Neural cell (in vitro differentiated cells): ENCODE results near the gene SUGCT. TPM values are rescaled to one million over a fixed set of nuclear protein-coding genes. Genes with fewer than 3 reads are reported as not detected.

Experiments
- H2AFZ ChIP-seq: fragments of 200-600, 300-800 bp; sonication (generic), shearing (Covaris generic); 2 replicates; pipeline ENCODE4 v1.6.0; 2014; ENCODE audit warnings: low read depth, mild to moderate bottlenecking, antibody characterized with exemption, low read length, moderate library complexity
- H3F3A ChIP-seq: fragments of 200-600 bp; shearing (Covaris generic); 2 replicates; pipeline ENCODE4 v1.6.1; 2016; ENCODE audit warnings: mild to moderate bottlenecking, moderate library complexity, mixed read lengths, antibody characterized with exemption, low read length; ENCODE audit not compliant: insufficient read depth, poor library complexity, severe bottlenecking
- H3K27ac ChIP-seq: fragments of 200-600, 300-800 bp; sonication (generic), shearing (Covaris generic); 2 replicates; pipeline ENCODE4 v1.5.1; 2014; ENCODE audit warnings: mild to moderate bottlenecking, low read length, moderate library complexity
- H3K27me3 ChIP-seq: fragments of 300-800, 200-600 bp; sonication (generic), shearing (Covaris generic); 2 replicates; pipeline ENCODE4 v1.6.0; 2014; ENCODE audit warnings: mild to moderate bottlenecking, low read depth, low read length, moderate library complexity; ENCODE audit not compliant: insufficient read depth
- H3K36me3 ChIP-seq: fragments of 300-800, 200-600 bp; sonication (generic), shearing (Covaris generic); 2 replicates; pipeline ENCODE4 v1.5.1; 2014; ENCODE audit warnings: mild to moderate bottlenecking, antibody characterized with exemption, low read length, moderate library complexity; ENCODE audit not compliant: insufficient read depth
- H3K4me2 ChIP-seq: fragments of 300-800, 200-600 bp; sonication (generic), shearing (Covaris generic); 2 replicates; pipeline ENCODE4 v1.6.0; 2014; ENCODE audit warnings: mild to moderate bottlenecking, low read length
- H3K4me3 ChIP-seq: fragments of 300-800, 200-600 bp; sonication (generic), shearing (Covaris generic); 2 replicates; pipeline ENCODE4 v1.5.1; 2014; ENCODE audit warnings: mild to moderate bottlenecking, low read length, moderate library complexity
- H3K79me2 ChIP-seq: fragments of 200-600 bp; shearing (Covaris generic); replicated peaks from 2 replicates; pipeline ENCODE4 v1.6.0; 2014; ENCODE audit warnings: mild to moderate bottlenecking, low read length, moderate library complexity; ENCODE audit not compliant: insufficient read depth
- H3K9ac ChIP-seq: fragments of 300-800, 200-600 bp; sonication (generic), shearing (Covaris generic); 2 replicates; pipeline ENCODE4 v1.6.1; 2016; ENCODE audit warnings: mild to moderate bottlenecking, low read length, mixed read lengths
- H3K9me2 ChIP-seq: fragments of 200-600 bp; shearing (Covaris generic); 2 replicates; pipeline ENCODE4 v1.6.1; 2016; ENCODE audit warnings: mild to moderate bottlenecking, low read length, mixed read lengths; ENCODE audit not compliant: insufficient read depth
- H3K9me3 ChIP-seq: fragments of 200-600, 300-800 bp; sonication (generic), shearing (Covaris generic); 2 replicates; pipeline ENCODE4 v1.6.1; 2016; ENCODE audit warnings: mild to moderate bottlenecking, mixed run types, low read length, moderate library complexity, mixed read lengths
- H4K20me1 ChIP-seq: fragments of 200-600 bp; shearing (Covaris generic); 2 replicates; pipeline ENCODE4 v1.6.1; 2016; ENCODE audit warnings: mild to moderate bottlenecking, mixed run types; ENCODE audit not compliant: insufficient read depth
- CTCF ChIP-seq: fragments of 450-650 bp; IDR thresholded peaks from 2 replicates; pipeline ENCODE4 v1.5.1; 2014; ENCODE audit warnings: antibody characterized with exemption, mild to moderate bottlenecking, moderate library complexity; ENCODE audit not compliant: poor library complexity, severe bottlenecking
- EP300 ChIP-seq: fragments of 450-650 bp; conservative IDR thresholded peaks from 2 replicates; pipeline ENCODE4 v1.6.1; 2014; ENCODE audit warnings: antibody characterized with exemption, mild to moderate bottlenecking, moderate library complexity; ENCODE audit not compliant: poor library complexity, severe bottlenecking
- EZH2 ChIP-seq: fragments of 200-600, 300-800 bp; shearing (Covaris generic), sonication (generic); IDR thresholded peaks from 2 replicates; pipeline ENCODE4 v1.6.1; 2014; ENCODE audit warnings: antibody characterized with exemption, low read length, borderline replicate concordance, mild to moderate bottlenecking; ENCODE audit not compliant: insufficient read depth, poor library complexity, severe bottlenecking
- MXI1 ChIP-seq: fragments of 450-650 bp; conservative IDR thresholded peaks from 2 replicates; pipeline ENCODE4 v1.6.1; 2014; ENCODE audit warnings: antibody characterized with exemption, mild to moderate bottlenecking; ENCODE audit not compliant: poor library complexity, severe bottlenecking
- POLR2AphosphoS5 ChIP-seq: IDR thresholded peaks from 2 replicates; pipeline ENCODE4 v1.6.1; 2012
- RAD21 ChIP-seq: fragments of 450-650 bp; conservative IDR thresholded peaks from 2 replicates; pipeline ENCODE4 v1.6.1; 2014; ENCODE audit warnings: antibody characterized with exemption, mild to moderate bottlenecking, moderate library complexity
- REST ChIP-seq: IDR thresholded peaks from 2 replicates; pipeline ENCODE4 v1.6.1; 2012; ENCODE audit warnings: borderline replicate concordance
- SMC3 ChIP-seq: fragments of 450-650 bp; conservative IDR thresholded peaks from 2 replicates; pipeline ENCODE4 v1.6.1; 2014; ENCODE audit warnings: antibody characterized with exemption, mild to moderate bottlenecking, moderate library complexity; ENCODE audit not compliant: poor library complexity
- TAF1 ChIP-seq: IDR thresholded peaks from 2 replicates; pipeline ENCODE4 v1.6.1; 2012; ENCODE audit warnings: low read depth
- polyA plus RNA-seq: library from polyadenylated mRNA; depleted of rRNA; stranded (reverse); fragments of >200 nt; gene quantifications from 2 replicates; pipeline ENCODE4 v1.2.3, GENCODE V29; 2014

Gene SUGCT
- polyA plus RNA-seq, 1 donor from 2014 or later: not detected

GRCh38 chr7:40095695-40096327 lies 39.0 kb upstream of the SUGCT start:
- Histone ChIP-seq H2AFZ (no peak overlapping the region), H3K9me2 (no peaks in the 10 kb centered on the region), H3K4me2 (no peak overlapping the region), H3K27me3 (no peaks in the 10 kb centered on the region), H3K79me2 (no peaks in the 10 kb centered on the region), H3K36me3 (peaks cover 11% of the 10 kb centered on the region), H3K27ac (no peak overlapping the region), H4K20me1 (no peaks in the 10 kb centered on the region), H3K4me3 (no peak overlapping the region), H3K9ac (no peak overlapping the region), H3K9me3 (no peaks in the 10 kb centered on the region), H3F3A (no peaks in the 10 kb centered on the region)
- TF ChIP-seq EZH2: no peak
- no peak for TF ChIP-seq EP300
- no peak for TF ChIP-seq RAD21
- no peak for TF ChIP-seq SMC3
- TF ChIP-seq CTCF: no peak
- TF ChIP-seq POLR2AphosphoS5: no peak
- TF ChIP-seq TAF1: no peak
- no peak for TF ChIP-seq REST
- TF ChIP-seq MXI1: no peak

GRCh38 chr7:40097728-40098127 lies 37.1 kb upstream of the SUGCT start:
- H3K36me3 ChIP-seq: peaks cover 11% of the 10 kb centered on the region
- H3K9me3 ChIP-seq: no peaks in the 10 kb centered on the region
- no peaks in the 10 kb centered on the region for H4K20me1 ChIP-seq
- no peaks in the 10 kb centered on the region for H3K79me2 ChIP-seq
- H3K9me2 ChIP-seq: no peaks in the 10 kb centered on the region
- no peaks in the 10 kb centered on the region for H3F3A ChIP-seq
- TF ChIP-seq POLR2AphosphoS5 (peak; percentile 98), EP300 (peak; percentile 77), SMC3 (no peak)
- H3K27ac ChIP-seq: no peak overlapping the region
- H2AFZ ChIP-seq: no peak overlapping the region
- H3K27me3 ChIP-seq: no peaks in the 10 kb centered on the region
- no peak overlapping the region for H3K9ac ChIP-seq
- H3K4me3 ChIP-seq: no peak overlapping the region
- H3K4me2 ChIP-seq: no peak overlapping the region
